Prostate gland (tissue), 2 donors: ENCODE results near the gene ATP6AP1.

Source experiments
- CTCF ChIP-seq, 4 experiments: fragments of 200-600 bp in 2 of 4; fragments of 450-650 bp in 2 of 4; sonication (generic) in 2 of 4; IDR thresholded peaks; 1 replicate in 3 of 4; 2 replicates in 1 of 4; pipeline ENCODE4 v1.5.1; 2016 to 2019; ENCODE audit warnings: antibody characterized with exemption in 4 of 4, mild to moderate bottlenecking in 2 of 4, moderate library complexity in 2 of 4
- POLR2A ChIP-seq: fragments of 450-650 bp; IDR thresholded peaks from one replicate; pipeline ENCODE4 v1.6.1; 2016; ENCODE audit warnings: antibody characterized with exemption, mild to moderate bottlenecking

- no peak for TF ChIP-seq CTCF (IDR thresholded peaks at IDR 0.05)
- no peak for TF ChIP-seq POLR2A
Measured at GRCh38 chrX:154459832-154460231, 31.4 kb downstream of the ATP6AP1 start.
